Karpas-422 (cell line): ENCODE results near the gene ADCY5. TPM values are rescaled to one million over a fixed set of nuclear protein-coding genes. Genes with fewer than 3 reads are reported as not detected.
"Not testable (repeated sequence)": the region's sequence is repeated elsewhere in the genome, so short reads cannot be mapped to it uniquely, and the experiment has no call there.

Experiments
- DNase-seq: peaks from one replicate; pipeline ENCODE4 v3.0.0-alpha.2; 2015
- H2AFZ ChIP-seq: fragments of 200-600 bp; sonication (generic); 2 replicates; pipeline ENCODE4 v1.6.1; 2014; ENCODE audit warnings: antibody characterized with exemption, low read length, mixed read lengths
- H3K27ac ChIP-seq: fragments of 200-600 bp; sonication (generic); 2 replicates; pipeline ENCODE4 v1.5.1; 2014; ENCODE audit warnings: mild to moderate bottlenecking, low read length, moderate library complexity
- H3K27me3 ChIP-seq: fragments of 200-600 bp; sonication (generic); 2 replicates; pipeline ENCODE4 v1.6.1; 2014; ENCODE audit warnings: low read length, mixed read lengths
- H3K36me3 ChIP-seq: fragments of 200-600 bp; sonication (generic); 2 replicates; pipeline ENCODE4 v1.6.1; 2014; ENCODE audit warnings: low read length, mixed read lengths; ENCODE audit not compliant: insufficient read depth
- H3K4me1 ChIP-seq: fragments of 200-600 bp; sonication (generic); 2 replicates; pipeline ENCODE4 v1.6.1; 2014; ENCODE audit warnings: mild to moderate bottlenecking, low read length, mixed read lengths
- H3K4me2 ChIP-seq: fragments of 200-600 bp; sonication (generic); 2 replicates; pipeline ENCODE4 v1.6.1; 2014; ENCODE audit warnings: low read length, low read depth, mild to moderate bottlenecking; ENCODE audit not compliant: poor library complexity, severe bottlenecking
- H3K4me3 ChIP-seq: fragments of 200-600 bp; sonication (generic); 2 replicates; pipeline ENCODE4 v1.5.1; 2014; ENCODE audit warnings: mild to moderate bottlenecking, antibody characterized with exemption, low read length, mixed read lengths
- H3K79me2 ChIP-seq: fragments of 200-600 bp; sonication (generic); 2 replicates; pipeline ENCODE4 v1.6.1; 2014; ENCODE audit warnings: mild to moderate bottlenecking, low read length, mixed read lengths
- H3K9ac ChIP-seq: fragments of 200-600 bp; sonication (generic); 2 replicates; pipeline ENCODE4 v1.6.0; 2014; ENCODE audit warnings: low read length
- H3K9me2 ChIP-seq: fragments of 200-600 bp; sonication (generic), shearing (Covaris generic); replicated peaks from 2 replicates; pipeline ENCODE4 v1.6.0; 2014; ENCODE audit warnings: mild to moderate bottlenecking, low read length, moderate library complexity; ENCODE audit not compliant: insufficient read depth
- H3K9me3 ChIP-seq: fragments of 300-700, 200-600 bp; sonication (generic); 2 replicates; pipeline ENCODE4 v1.6.1; 2014; ENCODE audit warnings: low read length, mixed read lengths
- H4K20me1 ChIP-seq: fragments of 200-600 bp; sonication (generic); 2 replicates; pipeline ENCODE4 v1.6.1; 2014; ENCODE audit warnings: mild to moderate bottlenecking, antibody characterized with exemption, low read length, low read depth; ENCODE audit not compliant: insufficient read depth
- total RNA-seq: library from RNA; depleted of rRNA; stranded (reverse); fragments of >200 nt; shearing (Covaris generic); gene quantifications from 2 replicates; pipeline ENCODE4 v1.2.3, GENCODE V29; 2014; ENCODE audit warnings: low replicate concordance; rRNA removed

The ADCY5 gene
- total RNA-seq, 1 experiment from 2014 or later: not detected

DNA sequence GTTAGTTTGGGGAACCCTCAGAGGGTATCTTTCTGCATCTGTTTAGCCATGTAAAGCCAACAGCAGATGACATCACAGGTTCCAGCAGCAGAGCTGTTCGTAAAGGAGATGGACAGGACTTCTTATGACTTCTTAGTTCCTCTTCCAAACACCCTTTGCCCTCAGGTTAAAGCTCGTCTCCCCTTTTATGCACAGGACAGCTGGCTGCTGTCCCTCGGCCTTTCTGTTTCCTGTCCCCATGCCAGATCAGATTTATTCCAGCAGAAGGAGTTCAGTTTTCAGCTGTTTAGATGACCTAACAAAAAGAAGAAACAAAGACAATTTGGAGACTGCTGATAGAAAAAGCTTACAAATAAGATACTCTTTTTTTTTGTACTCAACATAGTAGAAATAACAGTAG lies 202.0 kb downstream of the ADCY5 start:
- Histone ChIP-seq H3K79me2 (peaks cover 21% of the 10 kb centered on the region; the same call in 1 of the 2 replicates), H3K9me2 (no peaks in the 10 kb centered on the region), H3K9ac (no peak overlapping the region), H3K27ac (no peak overlapping the region), H3K27me3 (no peaks in the 10 kb centered on the region), H3K4me2 (no peak overlapping the region), H4K20me1 (no peaks in the 10 kb centered on the region), H3K9me3 (no peaks in the 10 kb centered on the region), H3K36me3 (peaks cover 10% of the 10 kb centered on the region), H3K4me3 (no peak overlapping the region), H2AFZ (no peak overlapping the region), H3K4me1 (peaks cover 4% of the 10 kb centered on the region; the same call in 1 of the 2 replicates)
- DNase-seq: no peak

DNA sequence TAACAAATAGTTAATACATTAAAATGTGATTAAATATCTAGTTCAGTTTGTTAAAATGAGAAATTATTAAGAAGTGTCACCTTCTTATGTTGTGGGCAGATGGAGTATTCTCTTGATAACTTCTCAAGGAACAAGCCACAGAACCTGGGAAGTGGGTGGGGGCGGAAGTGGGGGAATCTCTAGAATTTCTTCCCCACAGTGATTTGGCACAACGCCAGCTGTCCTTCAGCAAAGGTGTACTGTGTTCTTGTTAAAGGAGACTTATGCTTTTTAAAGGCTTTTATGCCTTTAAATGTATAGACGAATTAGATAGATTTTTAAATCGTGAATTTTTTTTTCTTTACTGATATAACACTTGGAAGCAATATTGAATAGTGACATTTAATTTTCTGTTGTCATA lies 204.8 kb downstream of the ADCY5 start:
- H3K9me3 ChIP-seq: no peaks in the 10 kb centered on the region
- no peak overlapping the region for H3K4me2 ChIP-seq
- H3K27ac ChIP-seq: no peak overlapping the region
- H3K27me3 ChIP-seq: no peaks in the 10 kb centered on the region
- no peak overlapping the region for H2AFZ ChIP-seq
- no peaks in the 10 kb centered on the region for H4K20me1 ChIP-seq
- no peak for DNase-seq
- H3K4me1 ChIP-seq: peaks cover 4% of the 10 kb centered on the region; the same call in 1 of the 2 replicates
- H3K36me3 ChIP-seq: peaks cover 16% of the 10 kb centered on the region
- peaks cover 22% of the 10 kb centered on the region; the same call in 1 of the 2 replicates for H3K79me2 ChIP-seq
- H3K9me2 ChIP-seq: no peaks in the 10 kb centered on the region
- no peak overlapping the region for H3K4me3 ChIP-seq
- no peak overlapping the region for H3K9ac ChIP-seq

DNA sequence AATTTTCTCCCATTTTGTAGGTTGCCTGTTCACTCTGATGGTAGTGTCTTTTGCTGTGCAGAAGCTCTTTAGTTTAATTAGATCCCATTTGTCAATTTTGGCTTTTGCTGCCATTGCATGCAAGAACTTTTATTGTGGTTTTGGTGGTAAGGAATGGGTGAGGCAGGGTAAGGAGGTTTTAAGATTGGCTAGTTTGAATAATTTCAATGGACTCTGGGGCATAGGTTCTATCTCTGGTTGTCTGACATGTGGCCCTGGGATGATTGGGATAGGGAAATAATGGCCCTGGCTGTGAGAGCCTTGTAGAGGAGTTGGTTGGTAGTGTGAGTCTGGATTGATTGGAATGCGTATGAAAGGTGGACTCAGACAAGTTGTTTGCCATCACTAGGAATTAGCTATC lies 209.1 kb downstream of the ADCY5 start:
- no peak overlapping the region for H3K4me2 ChIP-seq
- H3K9me3 ChIP-seq: no peaks in the 10 kb centered on the region
- no peak overlapping the region for H3K9ac ChIP-seq
- H3K4me1 ChIP-seq: no peaks in the 10 kb centered on the region
- no peak for DNase-seq
- no peaks in the 10 kb centered on the region for H4K20me1 ChIP-seq
- no peaks in the 10 kb centered on the region for H3K9me2 ChIP-seq
- peaks cover 34% of the 10 kb centered on the region for H3K79me2 ChIP-seq
- H3K27ac ChIP-seq: no peak overlapping the region
- no peak overlapping the region for H2AFZ ChIP-seq
- no peaks in the 10 kb centered on the region for H3K27me3 ChIP-seq
- peaks cover 6% of the 10 kb centered on the region; the same call in 1 of the 2 replicates for H3K36me3 ChIP-seq
- no peak overlapping the region for H3K4me3 ChIP-seq

DNA sequence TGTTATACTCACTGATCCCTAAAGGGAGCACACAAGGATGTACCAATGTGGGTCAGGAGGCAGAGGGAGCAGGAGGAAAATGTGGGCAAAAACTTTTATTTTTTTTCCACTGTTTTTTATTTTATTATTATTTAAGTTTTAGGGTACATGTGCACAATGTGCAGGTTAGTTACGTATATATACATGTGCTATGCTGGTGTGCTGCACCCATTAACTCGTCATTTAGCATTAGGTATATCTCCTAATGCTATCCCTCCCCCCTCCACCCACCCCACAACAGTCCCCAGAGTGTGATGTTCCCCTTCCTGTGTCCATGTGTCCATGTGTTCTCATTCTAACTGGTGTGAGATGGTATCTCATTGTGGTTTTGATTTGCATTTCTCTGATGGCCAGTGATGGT lies 209.7 kb downstream of the ADCY5 start:
- H3K9me3 ChIP-seq, H3K4me2 ChIP-seq, H4K20me1 ChIP-seq, H3K27ac ChIP-seq, H2AFZ ChIP-seq, DNase-seq, H3K4me1 ChIP-seq, H3K36me3 ChIP-seq, H3K9me2 ChIP-seq, H3K27me3 ChIP-seq, H3K4me3 ChIP-seq, H3K9ac ChIP-seq: not testable (repeated sequence)
- H3K79me2 ChIP-seq: peaks cover 28% of the 10 kb centered on the region

DNA sequence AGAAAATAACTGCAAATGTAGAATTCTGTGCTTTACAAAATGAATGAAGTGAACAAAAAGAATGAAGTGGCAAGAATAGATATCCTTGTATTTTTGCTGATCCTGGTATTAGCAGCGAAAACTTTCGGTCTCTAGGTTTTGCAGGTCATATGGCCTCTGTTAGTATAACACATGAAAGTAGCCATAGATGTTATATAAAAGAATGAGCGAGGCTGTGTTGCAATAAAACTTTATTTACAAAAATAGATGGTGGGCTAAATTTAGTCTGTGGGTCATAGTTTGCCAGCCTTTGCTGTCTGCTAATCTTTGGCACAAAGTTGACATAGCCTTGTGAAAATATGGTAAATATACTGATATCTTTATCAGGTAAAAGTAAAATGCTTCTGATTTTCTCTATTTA lies 212.0 kb downstream of the ADCY5 start:
- Histone ChIP-seq H3K9me2 (no peaks in the 10 kb centered on the region), H3K36me3 (peaks cover 9% of the 10 kb centered on the region; the same call in 1 of the 2 replicates), H3K4me1 (no peaks in the 10 kb centered on the region), H3K4me3 (no peak overlapping the region), H3K4me2 (no peak overlapping the region), H3K27me3 (no peaks in the 10 kb centered on the region), H2AFZ (no peak overlapping the region), H3K27ac (no peak overlapping the region), H3K79me2 (peaks cover 21% of the 10 kb centered on the region), H3K9me3 (no peaks in the 10 kb centered on the region), H3K9ac (no peak overlapping the region), H4K20me1 (no peaks in the 10 kb centered on the region)
- DNase-seq: no peak

Other genes with a start within 250 kb of the ADCY5 start
- 15.8 and 46.3 TPM in 2 replicates for gene SEC22A, start 247.1 kb downstream of the ADCY5 start, total RNA-seq
- gene HACD2, start 136.0 kb upstream of the ADCY5 start, total RNA-seq: 35.2 and 75.7 TPM in 2 replicates